Neural progenitor cell (in vitro differentiated cells): ENCODE data around the gene KBTBD2.
"Not testable (repeated sequence)": the region's sequence is repeated elsewhere in the genome, so short reads cannot be mapped to it uniquely, and the experiment has no call there.

ENCODE experiments used
- EZH2 ChIP-seq: fragments of 200-600 bp; sonication (generic); IDR thresholded peaks from 2 replicates; pipeline ENCODE4 v1.6.1; 2017; ENCODE audit warnings: antibody characterized with exemption, mild to moderate bottlenecking, moderate library complexity
- TF ChIP-seq, protein P1 (sequence below): fragments of 200-600 bp; sonication (generic); IDR thresholded peaks from 2 replicates; pipeline ENCODE4 v1.5.1; 2017; ENCODE audit warnings: antibody characterized with exemption, mild to moderate bottlenecking

DNA sequence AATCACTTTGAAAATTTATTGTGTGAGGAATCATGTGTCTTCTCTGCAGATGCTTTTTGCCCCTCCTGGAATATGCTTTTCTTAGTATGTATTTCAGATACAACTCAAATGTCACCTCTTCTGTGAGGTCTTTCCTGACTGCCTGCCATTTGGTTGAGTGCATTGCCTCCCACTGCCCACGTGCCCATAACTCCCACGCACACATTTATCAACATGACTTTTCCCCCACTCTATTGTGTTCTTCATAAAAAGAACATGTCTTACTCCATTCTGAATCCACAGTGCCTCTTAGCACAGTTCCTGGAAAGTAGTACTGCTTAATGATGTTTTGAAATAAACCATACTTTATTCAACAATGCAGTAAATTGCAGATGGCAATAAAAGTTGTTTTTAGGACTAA, 42.9 kb downstream of the KBTBD2 start:
- TF ChIP-seq, protein P1, sequence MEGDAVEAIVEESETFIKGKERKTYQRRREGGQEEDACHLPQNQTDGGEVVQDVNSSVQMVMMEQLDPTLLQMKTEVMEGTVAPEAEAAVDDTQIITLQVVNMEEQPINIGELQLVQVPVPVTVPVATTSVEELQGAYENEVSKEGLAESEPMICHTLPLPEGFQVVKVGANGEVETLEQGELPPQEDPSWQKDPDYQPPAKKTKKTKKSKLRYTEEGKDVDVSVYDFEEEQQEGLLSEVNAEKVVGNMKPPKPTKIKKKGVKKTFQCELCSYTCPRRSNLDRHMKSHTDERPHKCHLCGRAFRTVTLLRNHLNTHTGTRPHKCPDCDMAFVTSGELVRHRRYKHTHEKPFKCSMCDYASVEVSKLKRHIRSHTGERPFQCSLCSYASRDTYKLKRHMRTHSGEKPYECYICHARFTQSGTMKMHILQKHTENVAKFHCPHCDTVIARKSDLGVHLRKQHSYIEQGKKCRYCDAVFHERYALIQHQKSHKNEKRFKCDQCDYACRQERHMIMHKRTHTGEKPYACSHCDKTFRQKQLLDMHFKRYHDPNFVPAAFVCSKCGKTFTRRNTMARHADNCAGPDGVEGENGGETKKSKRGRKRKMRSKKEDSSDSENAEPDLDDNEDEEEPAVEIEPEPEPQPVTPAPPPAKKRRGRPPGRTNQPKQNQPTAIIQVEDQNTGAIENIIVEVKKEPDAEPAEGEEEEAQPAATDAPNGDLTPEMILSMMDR: not testable (repeated sequence)
- TF ChIP-seq EZH2: not testable (repeated sequence)
